K562 (cell line): ENCODE measurements around the gene FKBP2. TPM values are rescaled to one million over a fixed set of nuclear protein-coding genes. Genes with fewer than 3 reads are reported as not detected.

Experiments used
- GABPB1 ChIP-seq: sonication (generic); formaldehyde crosslinking; IDR thresholded peaks from 2 replicates; pipeline ENCODE4 v1.8.0; 2022; ENCODE audit warnings: mild to moderate bottlenecking, missing genetic modification reagents
- GATAD2A ChIP-seq: fragments of 450-650 bp; IDR thresholded peaks from 2 replicates; pipeline ENCODE4 v1.6.1; 2017
- KAT2B ChIP-seq: IDR thresholded peaks from one replicate; pipeline ENCODE4 v1.6.1; 2012; ENCODE audit warnings: low read depth, mild to moderate bottlenecking, control low read depth, inconsistent platforms, low read length, moderate library complexity
- KLF6 ChIP-seq: fragments of 250-450 bp; sonication (Bioruptor Pico); IDR thresholded peaks from 2 replicates; pipeline ENCODE4 v1.4.0; 2020; ENCODE audit warnings: mild to moderate bottlenecking, moderate library complexity, borderline replicate concordance
- NCOA2 ChIP-seq, 2 experiments: fragments of 450-650 bp; IDR thresholded peaks; 2 replicates each; pipeline ENCODE4 v1.6.1; 2018; ENCODE audit warnings: mild to moderate bottlenecking in 2 of 2, moderate library complexity in 1 of 2; ENCODE audit not compliant: partially characterized antibody in 2 of 2
- PRDM10 ChIP-seq: fragments of 450-650 bp; IDR thresholded peaks from 2 replicates; pipeline ENCODE4 v1.6.1; 2018; ENCODE audit not compliant: partially characterized antibody
- SIX5 ChIP-seq, 2 experiments: IDR thresholded peaks; 2 replicates each; pipeline ENCODE4 v1.6.1; 2011; ENCODE audit warnings: low read length in 2 of 2, borderline replicate concordance in 1 of 2, low read depth in 1 of 2, mild to moderate bottlenecking in 1 of 2, moderate library complexity in 1 of 2; ENCODE audit not compliant: insufficient read depth in 1 of 2
- SMAD1 ChIP-seq: fragments of 150-350 bp; IDR thresholded peaks from 2 replicates; pipeline ENCODE4 v1.6.1; 2014; ENCODE audit warnings: low read length, low read depth; ENCODE audit not compliant: partially characterized antibody
- SRSF9 ChIP-seq: fragments of 200-400 bp; formaldehyde crosslinking; IDR thresholded peaks from 2 replicates; pipeline ENCODE4 v1.6.1; 2017; ENCODE audit warnings: low read depth, low read length, borderline replicate concordance
- TFAP4 ChIP-seq: sonication (generic); formaldehyde crosslinking; IDR thresholded peaks from 2 replicates; pipeline ENCODE4 v1.8.0; 2022; ENCODE audit warnings: missing genetic modification reagents, mild to moderate bottlenecking, moderate library complexity, borderline replicate concordance
- THAP12 ChIP-seq: fragments of 250-450 bp; sonication (Bioruptor Pico); IDR thresholded peaks from 2 replicates; pipeline ENCODE4 v1.9.0; 2021; ENCODE audit warnings: mild to moderate bottlenecking, inconsistent platforms
- U2AF2 ChIP-seq: fragments of 200-400 bp; formaldehyde crosslinking; optimal IDR thresholded peaks from 2 replicates; pipeline ENCODE3; 2017; ENCODE audit warnings: low read depth, mild to moderate bottlenecking, low read length
- VEZF1 ChIP-seq: fragments of 200-800 bp; sonication (Bioruptor generic); IDR thresholded peaks from 2 replicates; pipeline ENCODE4 v1.6.1; 2017; ENCODE audit warnings: missing genetic modification characterization, missing compliant biosample characterization
- ZNF23 ChIP-seq: fragments of 250-450 bp; sonication (Bioruptor Pico); IDR thresholded peaks from 2 replicates; pipeline ENCODE4 v1.4.0; 2020; ENCODE audit warnings: mild to moderate bottlenecking
- ZNF639 ChIP-seq, 2 experiments: fragments of 200-800 bp in 1 of 2; sonication (Bioruptor generic) in 1 of 2; sonication (generic) in 1 of 2; formaldehyde crosslinking in 1 of 2; IDR thresholded peaks in 1 of 2; conservative IDR thresholded peaks in 1 of 2; 2 replicates each; pipeline versions ENCODE4 v1.5.0 to v1.6.1; 2016 to 2020; ENCODE audit warnings: missing compliant biosample characterization in 1 of 2, missing genetic modification characterization in 1 of 2, missing genetic modification reagents in 1 of 2
- polyA plus RNA-seq, 8 experiments: library from polyadenylated mRNA; depleted of rRNA in 4 of 8; stranded (reverse) in 5 of 8; unstranded in 3 of 8; fragments of >200 nt; fragmentation: Nextera tagmentation in 2 of 8; fragmentation: Illumina TruSeq in 1 of 8; extraction: Ambion mirVana in 2 of 8; extraction: Trizol in 1 of 8; gene quantifications; 2 replicates each; pipeline versions ENCODE4 v1.2.1 to v1.2.3, GENCODE V29; 2011 to 2014; ENCODE audit warnings: inconsistent platforms in 1 of 8, missing spikeins in 1 of 8
- total RNA-seq, 7 experiments: library from RNA; depleted of rRNA in 6 of 7; stranded (reverse); fragments of >200 nt in 6 of 7; fragmentation: Illumina TruSeq in 2 of 7; extraction: Trizol in 2 of 7; gene quantifications; 2 replicates each; pipeline versions ENCODE4 v1.2.1 to v1.2.3, GENCODE V29; 2011 to 2021; ENCODE audit warnings: low replicate concordance in 1 of 7

FKBP2 gene
- total and polyA plus RNA-seq, 9 of the 15 experiments (the other 6 are each of a cell fraction or from before 2014, with no cell fraction given), result 3.5 to 151 (median 58.1) TPM

GRCh38 chr11:64240435-64241240, at the start of gene FKBP2 (continued):
- TF ChIP-seq PRDM10 (no peak), SMAD1 (peak; percentile 95), GATAD2A (peak; percentile 27; the same call in 1 of the 2 replicates), KLF6 (CRISPR knock-in tag) (no peak), U2AF2 (no peak), ZNF639 (CRISPR knock-in tag; conservative IDR thresholded peaks at IDR 0.05 in 1 of 2, IDR thresholded peaks at IDR 0.05 in 1 of 2) (peak in 1 of 2 experiments; percentile 97; a peak in 2 of 4 replicates), KAT2B (no peak), VEZF1 (peak; percentile 79), NCOA2 (IDR thresholded peaks at IDR 0.05; ENCODE audit: partially characterized antibody in 2 of 2) (no peak), ZNF23 (CRISPR knock-in tag) (peak; percentile 70; the same call in 1 of the 2 replicates), GABPB1 (peak; percentile 99), SRSF9 (no peak), TFAP4 (CRISPR knock-in tag) (peak; percentile 42; the same call in 1 of the 2 replicates), SIX5 (IDR thresholded peaks at IDR 0.05; ENCODE audit: borderline replicate concordance in 1 of 2, insufficient read depth in 1 of 2, low read depth in 1 of 2, low read length in 2 of 2) (no peak), THAP12 (CRISPR knock-in tag) (peak; percentile 52)
